HG02885 (cell line): ENCODE measurements around the gene KLHL25.

Source experiments
- ATAC-seq: cut with Tn5 transposase; IDR thresholded peaks from one replicate; pipeline ENCODE4 v1.9.1; 2021; ENCODE audit warnings: mild to moderate bottlenecking; ENCODE audit not compliant: unreplicated experiment, poor library complexity

The KLHL25 gene

GRCh38 chr15:85723960-85724945 is 70.5 kb downstream of the KLHL25 start:
- no peak for ATAC-seq

DNA sequence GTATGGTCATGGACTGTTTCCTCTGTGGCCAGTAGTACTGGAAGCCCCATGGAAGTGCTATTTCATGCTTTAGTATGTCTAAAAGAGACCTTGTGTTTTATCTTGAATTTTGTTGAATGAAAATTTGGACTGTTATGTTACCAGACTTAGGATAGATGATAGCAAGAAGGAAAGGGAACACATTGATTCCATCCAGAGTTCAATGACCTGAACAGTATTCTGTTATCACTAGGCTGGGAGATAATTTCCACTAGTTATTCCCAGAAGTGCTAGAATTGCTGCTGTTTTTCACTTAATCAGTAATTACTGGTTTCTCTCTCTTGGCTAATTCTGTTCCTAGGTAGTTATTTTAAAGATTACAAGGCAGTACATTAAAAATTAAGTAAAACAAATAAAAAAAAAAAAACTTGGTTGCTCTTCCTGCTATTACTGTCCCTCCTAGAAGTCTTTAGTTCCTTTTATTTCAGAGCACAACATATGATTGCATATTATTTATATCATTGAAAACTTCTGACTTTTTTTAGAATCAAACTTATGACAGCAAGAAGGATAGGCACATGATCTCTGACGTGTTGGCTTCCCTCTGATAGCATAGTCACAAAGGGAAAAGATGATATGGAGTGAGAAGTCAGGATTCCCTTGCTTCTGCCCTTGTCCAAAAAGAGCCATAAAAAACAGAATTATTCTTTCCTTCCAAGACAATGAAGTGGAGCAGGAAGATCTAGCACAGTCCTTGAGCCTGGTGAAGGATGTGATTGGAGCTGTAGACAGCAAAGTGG is 72.2 kb downstream of the KLHL25 start:
- no peak for ATAC-seq

- no peak for ATAC-seq
These were observed 75.7 kb downstream of the KLHL25 start for GRCh38 chr15:85718981-85719380.

DNA sequence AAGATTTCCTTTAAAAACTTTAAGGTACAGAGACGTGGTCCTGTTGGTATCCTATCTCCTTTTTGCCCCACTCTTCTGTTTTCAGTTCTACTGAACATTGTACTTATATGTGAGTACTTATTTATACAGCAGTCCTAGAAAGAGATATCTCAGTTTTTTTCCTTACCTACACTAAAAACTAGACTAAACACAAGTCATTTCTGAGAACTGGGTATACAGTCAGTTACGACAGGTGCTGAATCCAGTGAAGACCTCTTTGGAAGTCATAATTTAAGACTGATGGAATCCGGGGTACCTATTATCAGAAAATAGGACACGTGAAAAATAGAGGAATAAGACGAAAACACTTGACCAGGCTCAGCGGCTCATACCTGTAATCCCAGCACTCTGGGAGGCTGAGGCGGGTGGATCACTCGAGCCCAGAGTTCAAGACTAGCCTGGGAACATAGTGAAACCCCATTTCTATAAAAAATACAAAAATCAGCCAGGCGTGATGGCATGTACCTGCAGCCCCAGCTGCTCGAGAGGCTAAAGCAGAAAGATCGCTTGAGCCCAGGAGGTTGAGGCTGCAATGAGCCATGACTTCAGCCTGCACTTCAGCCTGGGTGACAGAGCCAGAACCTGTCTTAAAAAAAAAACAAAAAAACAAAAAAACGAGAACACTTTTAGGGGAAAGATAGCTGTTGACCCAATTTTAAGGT is 76.3 kb downstream of the KLHL25 start:
- ATAC-seq, result peak; percentile 71

DNA sequence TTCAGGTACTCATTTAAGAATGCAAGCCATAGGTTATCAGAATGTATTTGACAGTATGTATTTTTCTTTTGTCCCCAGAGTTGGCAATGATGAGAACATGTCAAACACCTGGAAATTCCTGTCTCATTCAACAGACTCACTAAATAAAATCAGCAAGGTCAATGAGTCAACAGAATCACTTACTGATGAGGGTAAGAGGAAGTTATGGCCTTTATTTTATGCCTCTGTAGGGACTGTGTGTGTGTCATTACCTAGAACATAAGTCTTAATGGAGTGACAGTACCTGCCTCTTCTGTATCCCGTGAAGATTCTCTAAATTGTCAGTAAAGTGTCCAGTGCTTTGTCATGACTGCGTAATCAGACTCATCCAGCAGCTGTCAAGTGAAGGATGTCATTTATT is 77.5 kb downstream of the KLHL25 start:
- ATAC-seq, result no peak

DNA sequence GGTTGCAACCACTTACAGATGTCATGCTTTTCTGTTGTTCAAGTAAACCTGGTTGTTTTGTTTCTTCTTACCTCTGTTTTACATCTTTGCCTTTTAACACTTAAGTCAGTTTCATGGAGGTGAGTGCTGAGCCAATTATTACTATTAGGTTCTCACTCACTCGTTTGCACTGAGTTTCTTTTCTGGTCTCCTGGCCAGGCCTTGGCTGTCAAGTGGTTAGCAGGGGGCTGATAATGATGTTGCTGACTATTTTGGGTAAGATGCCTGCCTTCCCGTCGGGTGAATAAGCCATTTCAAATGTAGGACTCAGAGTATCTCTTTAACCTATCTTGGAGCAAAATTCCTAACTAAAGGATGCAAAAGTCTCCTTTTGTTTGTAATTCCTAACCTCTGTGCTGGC is 78.5 kb downstream of the KLHL25 start:
- no peak for ATAC-seq

- no peak for ATAC-seq
These were observed 83.0 kb downstream of the KLHL25 start for GRCh38 chr15:85711580-85712192.

- ATAC-seq, result peak; percentile 68
These were observed 84.3 kb downstream of the KLHL25 start for GRCh38 chr15:85710340-85710842.
